ENCODE results near the gene NR6A1. TPM values are rescaled to one million over a fixed set of nuclear protein-coding genes. Genes with fewer than 3 reads are reported as not detected.

NR6A1 gene
- total and polyA plus RNA-seq, 5 donors from 2014 or later: 0.05 TPM; not detected in 4

- Mint-ChIP-seq H3K9me3 (peaks cover 0 to 3% (median 0%) of the 10 kb centered on the region in 7 donors), H3K27ac (no peak overlapping the region), H3K36me3 (no peaks in the 10 kb centered on the region), H3K4me3 (peak overlapping the region in 1 of 4 donors; percentile 33), H3K27me3 (no peaks in the 10 kb centered on the region), H3K4me1 (peaks cover 0 to 23% (median 4%) of the 10 kb centered on the region in 4 donors)
- Histone ChIP-seq H3K36me3 (ENCODE audit: control insufficient read depth, insufficient read depth, low read length) (no peaks in the 10 kb centered on the region), H3K9me3 (ENCODE audit: control insufficient read depth in 2 of 2, low read length in 2 of 2) (no peaks in the 10 kb centered on the region), H3K4me1 (ENCODE audit: control insufficient read depth, insufficient read depth, low read length, poor library complexity, severe bottlenecking) (peaks cover 3% of the 10 kb centered on the region), H3K27ac (ENCODE audit: insufficient read depth, low read length, poor library complexity, severe bottlenecking) (no peak overlapping the region), H3K27me3 (ENCODE audit: control insufficient read depth, insufficient read depth, low read length) (no peaks in the 10 kb centered on the region), H3K4me3 (ENCODE audit: low read depth, low read length) (no peak overlapping the region)
- no peak for DNase-seq
- ATAC-seq (ENCODE audit: low read depth in 2 of 2): no peak
Observed at GRCh38 chr9:124492818-124493217, 278.3 kb downstream of the NR6A1 start.

- peaks cover 0 to 11% (median 4%) of the 10 kb centered on the region in 4 donors for H3K4me1 Mint-ChIP-seq
- no peaks in the 10 kb centered on the region for H3K36me3 Mint-ChIP-seq
- DNase-seq (no peak), ATAC-seq (ENCODE audit: low read depth in 2 of 2) (no peak)
- H3K4me1 ChIP-seq (ENCODE audit: control insufficient read depth, insufficient read depth, low read length, poor library complexity, severe bottlenecking): peaks cover 2% of the 10 kb centered on the region
- no peak overlapping the region for H3K27ac ChIP-seq (ENCODE audit: insufficient read depth, low read length, poor library complexity, severe bottlenecking)
- H3K4me3 ChIP-seq (ENCODE audit: low read depth, low read length): no peak overlapping the region
- H3K4me3 Mint-ChIP-seq: no peak overlapping the region
- no peaks in the 10 kb centered on the region for H3K27me3 Mint-ChIP-seq
- no peaks in the 10 kb centered on the region for H3K36me3 ChIP-seq (ENCODE audit: control insufficient read depth, insufficient read depth, low read length)
- H3K9me3 Mint-ChIP-seq: peaks cover 0 to 3% (median 0%) of the 10 kb centered on the region in 7 donors
- H3K27me3 ChIP-seq (ENCODE audit: control insufficient read depth, insufficient read depth, low read length): no peaks in the 10 kb centered on the region
- peak overlapping the region in 2 of 3 donors; percentile 42 to 57 for H3K27ac Mint-ChIP-seq
- no peaks in the 10 kb centered on the region for H3K9me3 ChIP-seq (ENCODE audit: control insufficient read depth in 2 of 2, low read length in 2 of 2)
Observed at GRCh38 chr9:124491049-124491975, 279.8 kb downstream of the NR6A1 start.

GRCh38 chr9:124490004-124490403 lies 281.1 kb downstream of the NR6A1 start:
- H3K4me1 Mint-ChIP-seq: no peaks in the 10 kb centered on the region
- ATAC-seq (ENCODE audit: low read depth in 2 of 2): no peak
- H3K27ac ChIP-seq (ENCODE audit: insufficient read depth, low read length, poor library complexity, severe bottlenecking): no peak overlapping the region
- H3K27me3 Mint-ChIP-seq: no peaks in the 10 kb centered on the region
- H3K9me3 ChIP-seq (ENCODE audit: control insufficient read depth in 2 of 2, low read length in 2 of 2): no peaks in the 10 kb centered on the region
- H3K4me3 ChIP-seq (ENCODE audit: low read depth, low read length): no peak overlapping the region
- H3K27me3 ChIP-seq (ENCODE audit: control insufficient read depth, insufficient read depth, low read length): no peaks in the 10 kb centered on the region
- no peaks in the 10 kb centered on the region for H3K36me3 Mint-ChIP-seq
- no peak overlapping the region for H3K4me3 Mint-ChIP-seq
- no peaks in the 10 kb centered on the region for H3K4me1 ChIP-seq (ENCODE audit: control insufficient read depth, insufficient read depth, low read length, poor library complexity, severe bottlenecking)
- no peaks in the 10 kb centered on the region for H3K36me3 ChIP-seq (ENCODE audit: control insufficient read depth, insufficient read depth, low read length)
- no peak for DNase-seq
- H3K9me3 Mint-ChIP-seq: peaks cover 0 to 3% (median 0%) of the 10 kb centered on the region in 7 donors
- no peak overlapping the region for H3K27ac Mint-ChIP-seq

GRCh38 chr9:124489222-124489621 lies 281.9 kb downstream of the NR6A1 start:
- Mint-ChIP-seq H3K36me3 (no peaks in the 10 kb centered on the region), H3K4me3 (no peak overlapping the region), H3K27ac (no peak overlapping the region), H3K27me3 (no peaks in the 10 kb centered on the region), H3K4me1 (no peaks in the 10 kb centered on the region), H3K9me3 (peaks cover 0 to 3% (median 0%) of the 10 kb centered on the region in 7 donors)
- Histone ChIP-seq H3K4me3 (ENCODE audit: low read depth, low read length) (no peak overlapping the region), H3K27me3 (ENCODE audit: control insufficient read depth, insufficient read depth, low read length) (no peaks in the 10 kb centered on the region), H3K36me3 (ENCODE audit: control insufficient read depth, insufficient read depth, low read length) (no peaks in the 10 kb centered on the region), H3K4me1 (ENCODE audit: control insufficient read depth, insufficient read depth, low read length, poor library complexity, severe bottlenecking) (no peaks in the 10 kb centered on the region), H3K27ac (ENCODE audit: insufficient read depth, low read length, poor library complexity, severe bottlenecking) (no peak overlapping the region), H3K9me3 (ENCODE audit: control insufficient read depth in 2 of 2, low read length in 2 of 2) (no peaks in the 10 kb centered on the region)
- DNase-seq: no peak
- no peak for ATAC-seq (ENCODE audit: low read depth in 2 of 2)

GRCh38 chr9:124488641-124489210 lies 282.4 kb downstream of the NR6A1 start:
- no peak for DNase-seq
- H3K36me3 Mint-ChIP-seq: no peaks in the 10 kb centered on the region

GRCh38 chr9:124487260-124488182 lies 283.6 kb downstream of the NR6A1 start:
- Histone ChIP-seq H3K27me3 (ENCODE audit: control insufficient read depth, insufficient read depth, low read length) (no peaks in the 10 kb centered on the region), H3K36me3 (ENCODE audit: control insufficient read depth, insufficient read depth, low read length) (no peaks in the 10 kb centered on the region), H3K27ac (ENCODE audit: insufficient read depth, low read length, poor library complexity, severe bottlenecking) (no peak overlapping the region), H3K4me1 (ENCODE audit: control insufficient read depth, insufficient read depth, low read length, poor library complexity, severe bottlenecking) (no peaks in the 10 kb centered on the region), H3K9me3 (ENCODE audit: control insufficient read depth in 2 of 2, low read length in 2 of 2) (no peaks in the 10 kb centered on the region), H3K4me3 (ENCODE audit: low read depth, low read length) (no peak overlapping the region)
- H3K4me3 Mint-ChIP-seq: no peak overlapping the region
- ATAC-seq (ENCODE audit: low read depth in 2 of 2) (no peak), DNase-seq (no peak)
- H3K27ac Mint-ChIP-seq: no peak overlapping the region
- no peaks in the 10 kb centered on the region for H3K36me3 Mint-ChIP-seq
- no peaks in the 10 kb centered on the region for H3K27me3 Mint-ChIP-seq
- H3K9me3 Mint-ChIP-seq: peaks cover 0 to 3% (median 0%) of the 10 kb centered on the region in 7 donors
- no peaks in the 10 kb centered on the region for H3K4me1 Mint-ChIP-seq

More at GRCh38 chr9:124488641-124489210, 282.4 kb downstream of the NR6A1 start:
- Histone ChIP-seq H3K36me3 (ENCODE audit: control insufficient read depth, insufficient read depth, low read length) (no peaks in the 10 kb centered on the region), H3K4me1 (ENCODE audit: control insufficient read depth, insufficient read depth, low read length, poor library complexity, severe bottlenecking) (no peaks in the 10 kb centered on the region), H3K4me3 (ENCODE audit: low read depth, low read length) (no peak overlapping the region), H3K27me3 (ENCODE audit: control insufficient read depth, insufficient read depth, low read length) (no peaks in the 10 kb centered on the region), H3K9me3 (ENCODE audit: control insufficient read depth in 2 of 2, low read length in 2 of 2) (no peaks in the 10 kb centered on the region), H3K27ac (ENCODE audit: insufficient read depth, low read length, poor library complexity, severe bottlenecking) (no peak overlapping the region)
- H3K27ac Mint-ChIP-seq: no peak overlapping the region
- H3K9me3 Mint-ChIP-seq: peaks cover 0 to 3% (median 0%) of the 10 kb centered on the region in 7 donors
- no peaks in the 10 kb centered on the region for H3K4me1 Mint-ChIP-seq
- ATAC-seq (ENCODE audit: low read depth in 2 of 2): no peak
- H3K4me3 Mint-ChIP-seq: no peak overlapping the region
- no peaks in the 10 kb centered on the region for H3K27me3 Mint-ChIP-seq

GRCh38 chr9:124486778-124487259 lies 284.3 kb downstream of the NR6A1 start:
- H3K9me3 Mint-ChIP-seq: peaks cover 0 to 3% (median 0%) of the 10 kb centered on the region in 7 donors
- H3K27ac ChIP-seq (ENCODE audit: insufficient read depth, low read length, poor library complexity, severe bottlenecking): no peak overlapping the region
- no peak overlapping the region for H3K4me3 ChIP-seq (ENCODE audit: low read depth, low read length)
- H3K36me3 ChIP-seq (ENCODE audit: control insufficient read depth, insufficient read depth, low read length): no peaks in the 10 kb centered on the region
- H3K4me3 Mint-ChIP-seq: no peak overlapping the region
- ATAC-seq (ENCODE audit: low read depth in 2 of 2) (no peak), DNase-seq (no peak)
- no peaks in the 10 kb centered on the region for H3K4me1 ChIP-seq (ENCODE audit: control insufficient read depth, insufficient read depth, low read length, poor library complexity, severe bottlenecking)
- no peaks in the 10 kb centered on the region for H3K27me3 Mint-ChIP-seq
- no peak overlapping the region for H3K27ac Mint-ChIP-seq
- H3K36me3 Mint-ChIP-seq: no peaks in the 10 kb centered on the region
- no peaks in the 10 kb centered on the region for H3K4me1 Mint-ChIP-seq
- no peaks in the 10 kb centered on the region for H3K27me3 ChIP-seq (ENCODE audit: control insufficient read depth, insufficient read depth, low read length)
- no peaks in the 10 kb centered on the region for H3K9me3 ChIP-seq (ENCODE audit: control insufficient read depth in 2 of 2, low read length in 2 of 2)
